ENCODE data around the gene RNF38.
A peak's percentile ranks its signal among the peaks of the same experiment; 100 is the strongest.
"Not testable (repeated sequence)": the region's sequence is repeated elsewhere in the genome, so short reads cannot be mapped to it uniquely, and the experiment has no call there.

RNF38 gene

GRCh38 chr9:36325081-36325828, 74.8 kb downstream of the RNF38 start:
- H3K36me3 Mint-ChIP-seq: no peaks in the 10 kb centered on the region
- peaks cover 2% of the 10 kb centered on the region for H3K4me1 Mint-ChIP-seq (ENCODE audit: low read depth)
- no peak overlapping the region for H3K27ac Mint-ChIP-seq
- no peaks in the 10 kb centered on the region for H3K27me3 Mint-ChIP-seq
- H3K9me3 Mint-ChIP-seq (ENCODE audit: low read depth): no peaks in the 10 kb centered on the region
- H3K4me3 Mint-ChIP-seq: no peak overlapping the region

DNA sequence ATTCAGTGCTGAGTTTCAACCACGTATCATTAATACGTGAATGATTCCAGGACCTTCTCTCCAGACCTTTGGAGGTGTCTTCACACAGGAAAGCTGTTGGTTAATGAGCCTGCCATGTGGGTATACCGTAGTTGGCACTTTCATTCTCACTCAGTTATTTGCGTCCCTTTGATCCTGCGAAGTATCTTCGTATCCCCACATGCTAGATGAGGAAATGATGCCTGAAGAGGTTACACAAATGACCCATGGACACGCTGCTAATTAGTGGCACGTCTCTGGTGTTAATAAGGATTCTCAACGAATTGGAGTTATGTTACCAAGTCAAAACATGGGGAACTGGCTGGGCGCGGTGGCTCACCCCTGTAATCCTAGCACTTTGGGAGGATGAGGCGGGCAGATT, 76.1 kb downstream of the RNF38 start:
- Mint-ChIP-seq H3K27ac (no peak overlapping the region), H3K4me1 (ENCODE audit: low read depth) (peaks cover 2% of the 10 kb centered on the region), H3K27me3 (no peaks in the 10 kb centered on the region), H3K4me3 (no peak overlapping the region), H3K36me3 (no peaks in the 10 kb centered on the region), H3K9me3 (ENCODE audit: low read depth) (no peaks in the 10 kb centered on the region)

DNA sequence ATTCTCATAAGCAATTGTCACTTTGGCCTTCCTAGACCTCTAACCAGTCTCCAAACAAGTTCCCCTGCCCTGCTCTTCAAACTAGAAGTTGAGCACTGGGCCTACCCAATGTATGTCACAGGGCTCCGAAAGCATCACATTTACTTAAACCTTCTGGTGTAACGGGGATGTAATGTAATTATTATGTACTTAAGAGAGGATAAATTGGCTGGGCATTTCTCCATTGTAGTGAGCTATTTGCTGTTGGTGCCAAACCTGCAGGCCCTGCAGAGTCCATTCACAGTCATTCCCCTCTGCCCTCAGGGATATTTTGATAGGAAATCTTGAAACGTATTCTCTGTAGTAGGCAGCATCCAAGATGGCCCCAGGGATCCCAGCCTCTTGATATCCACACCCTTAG, 77.6 kb downstream of the RNF38 start:
- H3K9me3 Mint-ChIP-seq (ENCODE audit: low read depth): no peaks in the 10 kb centered on the region
- H3K27me3 Mint-ChIP-seq: no peaks in the 10 kb centered on the region
- H3K4me1 Mint-ChIP-seq (ENCODE audit: low read depth): no peaks in the 10 kb centered on the region
- H3K36me3 Mint-ChIP-seq: no peaks in the 10 kb centered on the region
- H3K27ac Mint-ChIP-seq: no peak overlapping the region
- no peak overlapping the region for H3K4me3 Mint-ChIP-seq

GRCh38 chr9:36321903-36322302, 78.2 kb downstream of the RNF38 start:
- H3K27ac Mint-ChIP-seq; H3K4me1 Mint-ChIP-seq (ENCODE audit: low read depth); H3K36me3 Mint-ChIP-seq; H3K9me3 Mint-ChIP-seq (ENCODE audit: low read depth); H3K4me3 Mint-ChIP-seq; H3K27me3 Mint-ChIP-seq: not testable (repeated sequence)

DNA sequence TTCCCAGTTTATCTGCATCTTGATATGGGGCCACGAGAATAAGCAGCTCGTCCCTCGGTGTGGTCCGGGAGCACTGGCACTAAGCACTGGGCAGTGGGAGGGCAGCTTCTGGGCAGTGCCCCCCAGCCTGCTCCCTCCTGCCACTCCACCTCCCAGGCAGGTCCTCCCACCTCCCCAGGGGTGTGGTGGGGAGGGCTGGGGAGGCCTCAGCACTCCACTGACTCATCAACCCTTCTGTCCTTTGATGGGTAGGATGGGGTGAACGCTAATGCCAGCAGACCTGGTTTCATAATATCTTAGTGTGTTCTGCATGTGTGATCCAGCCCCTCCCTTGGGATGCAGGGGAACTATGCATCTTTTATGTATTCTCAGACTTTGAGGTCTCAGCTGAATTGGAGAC, 79.6 kb downstream of the RNF38 start:
- no peaks in the 10 kb centered on the region for H3K36me3 Mint-ChIP-seq
- H3K27ac Mint-ChIP-seq: no peak overlapping the region
- no peaks in the 10 kb centered on the region for H3K9me3 Mint-ChIP-seq (ENCODE audit: low read depth)
- H3K4me3 Mint-ChIP-seq: no peak overlapping the region
- no peaks in the 10 kb centered on the region for H3K4me1 Mint-ChIP-seq (ENCODE audit: low read depth)
- H3K27me3 Mint-ChIP-seq: no peaks in the 10 kb centered on the region

DNA sequence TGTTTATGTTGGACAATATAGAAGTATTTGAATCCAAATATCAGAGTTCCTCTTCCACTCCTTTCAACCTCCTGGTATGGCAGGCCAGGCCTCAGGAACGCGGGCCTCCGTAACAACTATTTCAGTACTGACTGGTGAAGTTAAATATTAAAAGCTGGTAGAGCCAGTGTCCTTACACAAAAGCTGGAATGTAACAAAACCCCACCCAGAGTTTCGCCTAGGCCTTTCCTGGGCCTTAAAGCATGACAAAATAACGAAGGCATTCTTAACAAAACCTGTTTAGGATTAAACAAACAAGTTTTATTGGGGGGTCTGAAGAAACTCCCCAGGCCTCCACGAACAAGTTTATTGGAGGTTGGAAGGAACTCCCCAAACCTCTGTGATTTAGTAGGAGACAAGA, 80.3 kb downstream of the RNF38 start:
- no peak overlapping the region for H3K27ac Mint-ChIP-seq
- H3K36me3 Mint-ChIP-seq: no peaks in the 10 kb centered on the region
- H3K27me3 Mint-ChIP-seq: no peaks in the 10 kb centered on the region
- H3K4me3 Mint-ChIP-seq: no peak overlapping the region
- H3K4me1 Mint-ChIP-seq (ENCODE audit: low read depth): no peaks in the 10 kb centered on the region
- H3K9me3 Mint-ChIP-seq (ENCODE audit: low read depth): no peaks in the 10 kb centered on the region

DNA sequence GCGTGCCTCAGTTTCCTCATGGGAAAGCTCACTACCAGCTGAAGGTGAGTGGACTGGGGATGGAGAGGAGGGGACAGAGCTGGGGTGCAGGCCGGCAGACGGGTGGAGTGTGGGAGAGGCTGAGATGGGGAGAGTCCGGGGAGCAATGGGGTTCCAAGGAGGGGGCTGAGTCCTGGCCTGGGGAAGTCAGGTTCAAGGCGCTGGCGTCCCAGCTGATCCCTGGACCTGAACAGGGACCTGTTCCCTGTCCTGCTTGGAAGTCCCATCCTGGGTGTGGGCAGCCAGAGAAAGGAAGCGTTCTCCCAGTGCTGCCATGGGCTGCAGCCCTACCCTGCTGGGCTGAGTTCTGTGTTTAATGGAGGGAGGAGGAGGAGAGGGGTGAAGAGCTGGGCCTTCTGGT, 80.9 kb downstream of the RNF38 start:
- Mint-ChIP-seq H3K27ac (no peak overlapping the region), H3K36me3 (no peaks in the 10 kb centered on the region), H3K4me1 (ENCODE audit: low read depth) (no peaks in the 10 kb centered on the region), H3K27me3 (no peaks in the 10 kb centered on the region), H3K9me3 (ENCODE audit: low read depth) (no peaks in the 10 kb centered on the region), H3K4me3 (no peak overlapping the region)

GRCh38 chr9:36318212-36318802, 81.8 kb downstream of the RNF38 start:
- no peak overlapping the region for H3K27ac Mint-ChIP-seq
- H3K27me3 Mint-ChIP-seq: no peaks in the 10 kb centered on the region
- H3K4me1 Mint-ChIP-seq (ENCODE audit: low read depth): no peaks in the 10 kb centered on the region
- no peak overlapping the region for H3K4me3 Mint-ChIP-seq
- H3K9me3 Mint-ChIP-seq (ENCODE audit: low read depth): no peaks in the 10 kb centered on the region
- H3K36me3 Mint-ChIP-seq: no peaks in the 10 kb centered on the region

GRCh38 chr9:36317766-36318165, 82.3 kb downstream of the RNF38 start:
- Mint-ChIP-seq H3K27ac (no peak overlapping the region), H3K36me3 (no peaks in the 10 kb centered on the region), H3K4me3 (no peak overlapping the region), H3K4me1 (ENCODE audit: low read depth) (no peaks in the 10 kb centered on the region), H3K9me3 (ENCODE audit: low read depth) (no peaks in the 10 kb centered on the region), H3K27me3 (no peaks in the 10 kb centered on the region)

GRCh38 chr9:36316611-36317317, 83.3 kb downstream of the RNF38 start:
- Mint-ChIP-seq H3K27ac (no peak overlapping the region), H3K4me3 (no peak overlapping the region), H3K9me3 (ENCODE audit: low read depth) (no peaks in the 10 kb centered on the region), H3K36me3 (no peaks in the 10 kb centered on the region), H3K4me1 (ENCODE audit: low read depth) (no peaks in the 10 kb centered on the region), H3K27me3 (no peaks in the 10 kb centered on the region)

- H3K27ac Mint-ChIP-seq: no peak overlapping the region
- no peaks in the 10 kb centered on the region for H3K4me1 Mint-ChIP-seq (ENCODE audit: low read depth)
- no peaks in the 10 kb centered on the region for H3K27me3 Mint-ChIP-seq
- H3K36me3 Mint-ChIP-seq: no peaks in the 10 kb centered on the region
- H3K4me3 Mint-ChIP-seq: no peak overlapping the region
- H3K9me3 Mint-ChIP-seq (ENCODE audit: low read depth): no peaks in the 10 kb centered on the region
Measured at GRCh38 chr9:36316049-36316448, 84.0 kb downstream of the RNF38 start.

DNA sequence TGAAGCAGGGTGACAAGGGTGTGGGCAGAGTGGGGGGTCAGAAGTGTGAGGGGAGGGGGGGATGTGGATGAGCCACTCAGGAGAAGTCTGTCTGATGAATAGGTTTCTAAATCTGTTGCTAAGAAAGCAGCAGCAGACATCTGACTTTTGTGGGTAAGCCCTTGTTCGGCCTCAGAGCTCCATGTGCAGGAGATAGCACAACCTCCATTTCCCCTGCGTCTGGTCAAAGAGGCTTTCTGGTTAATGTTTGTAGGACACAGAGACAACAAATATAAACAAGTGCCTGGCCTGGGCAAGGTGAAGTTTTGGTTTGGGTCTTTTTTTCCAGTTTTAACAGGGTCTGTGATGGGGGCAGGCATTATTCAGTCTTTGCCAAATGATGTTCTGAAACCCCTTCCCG, 84.8 kb downstream of the RNF38 start:
- H3K9me3 Mint-ChIP-seq (ENCODE audit: low read depth): no peaks in the 10 kb centered on the region
- H3K27me3 Mint-ChIP-seq: no peaks in the 10 kb centered on the region
- H3K27ac Mint-ChIP-seq: no peak overlapping the region
- H3K4me1 Mint-ChIP-seq (ENCODE audit: low read depth): no peaks in the 10 kb centered on the region
- H3K36me3 Mint-ChIP-seq: no peaks in the 10 kb centered on the region
- H3K4me3 Mint-ChIP-seq: no peak overlapping the region

- no peaks in the 10 kb centered on the region for H3K36me3 Mint-ChIP-seq
Measured at GRCh38 chr9:36314740-36315139, 85.3 kb downstream of the RNF38 start.

GRCh38 chr9:36306471-36307306, 93.4 kb downstream of the RNF38 start:
- Mint-ChIP-seq H3K9me3 (ENCODE audit: low read depth) (no peaks in the 10 kb centered on the region), H3K4me1 (ENCODE audit: low read depth) (peaks cover 10% of the 10 kb centered on the region), H3K27ac (peak overlapping the region; percentile 69), H3K36me3 (no peaks in the 10 kb centered on the region), H3K4me3 (no peak overlapping the region), H3K27me3 (no peaks in the 10 kb centered on the region)

More at GRCh38 chr9:36314740-36315139, 85.3 kb downstream of the RNF38 start:
- Mint-ChIP-seq H3K27me3 (no peaks in the 10 kb centered on the region), H3K9me3 (ENCODE audit: low read depth) (no peaks in the 10 kb centered on the region), H3K4me1 (ENCODE audit: low read depth) (no peaks in the 10 kb centered on the region), H3K27ac (no peak overlapping the region), H3K4me3 (no peak overlapping the region)

DNA sequence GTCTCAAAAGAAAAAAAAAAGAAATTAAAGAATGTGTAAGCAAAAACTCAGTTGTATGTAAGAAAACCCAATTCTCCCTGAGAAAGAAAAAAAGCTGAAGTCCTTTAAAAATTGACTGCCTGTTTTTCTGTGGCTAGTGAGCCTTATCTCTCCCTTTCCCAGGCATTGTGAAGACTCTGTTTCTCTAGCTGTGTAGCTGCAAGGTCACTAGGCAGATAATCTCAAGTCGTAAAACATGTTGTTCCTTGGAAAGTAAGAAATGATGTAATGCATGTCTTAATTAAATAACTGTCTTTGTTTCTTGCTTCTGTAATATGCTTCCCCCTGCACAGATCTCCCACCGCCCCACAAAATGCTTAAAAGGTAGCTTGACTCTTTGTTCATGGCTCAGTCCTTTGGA, 95.7 kb downstream of the RNF38 start:
- H3K27me3 Mint-ChIP-seq; H3K36me3 Mint-ChIP-seq; H3K4me3 Mint-ChIP-seq; H3K27ac Mint-ChIP-seq; H3K4me1 Mint-ChIP-seq (ENCODE audit: low read depth); H3K9me3 Mint-ChIP-seq (ENCODE audit: low read depth): not testable (repeated sequence)
